GM23248 (cell line): ENCODE data around the gene EFNB2.

Experiments
- EZH2 ChIP-seq: fragments of 200-600 bp; sonication (generic); IDR thresholded peaks from 2 replicates; pipeline ENCODE4 v1.6.1; 2018; ENCODE audit warnings: antibody characterized with exemption, mild to moderate bottlenecking; ENCODE audit not compliant: insufficient read depth, poor library complexity, severe bottlenecking
- EZH2phosphoT487 ChIP-seq: fragments of 200-600 bp; sonication (generic); IDR thresholded peaks from 2 replicates; pipeline ENCODE4 v1.6.1; 2018; ENCODE audit warnings: antibody characterized with exemption, moderate library complexity, mild to moderate bottlenecking, low read depth; ENCODE audit not compliant: insufficient read depth

DNA sequence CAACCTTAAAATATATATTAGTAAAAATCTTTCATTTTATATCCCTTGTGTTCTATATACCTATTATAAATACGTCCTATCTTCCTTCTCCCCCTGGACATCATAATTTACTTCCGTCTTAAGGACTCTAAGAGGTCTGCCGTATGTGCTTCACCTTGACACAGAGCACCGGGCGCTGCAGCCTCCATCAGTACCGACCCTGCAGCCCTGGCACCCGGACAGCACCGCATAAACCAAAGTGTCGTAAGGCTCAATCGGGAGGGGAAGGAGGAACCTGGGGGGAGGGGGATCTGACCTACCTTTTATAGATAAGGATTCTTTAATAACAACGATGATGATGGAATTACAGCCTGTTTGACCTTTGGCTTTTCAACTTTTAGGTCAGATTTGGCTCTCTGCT is 44.0 kb downstream of the EFNB2 start:
- TF ChIP-seq EZH2phosphoT487, result no peak
- no peak for TF ChIP-seq EZH2
